Measurements from ENCODE around the gene OPRD1.
"Not testable (repeated sequence)": the region's sequence is repeated elsewhere in the genome, so short reads cannot be mapped to it uniquely, and the experiment has no call there.

OPRD1 gene

GRCh38 chr1:28789816-28790215, 22.2 kb upstream of the OPRD1 start (continued):
- no peak for TF ChIP-seq ZNF596 (tag by site-specific recombination; IDR thresholded peaks at IDR 0.05)
- TF ChIP-seq ZBTB26 (tag by site-specific recombination; optimal IDR thresholded peaks at IDR 0.05), result no peak

- H3K4me3 ChIP-seq (ENCODE audit: low read depth, low read length), result no peak overlapping the region
- H3K9me3 ChIP-seq (ENCODE audit: control insufficient read depth, insufficient read depth, low read depth, low read length), result no peaks in the 10 kb centered on the region
- H3K27ac ChIP-seq (ENCODE audit: extremely low read depth, low read depth, low read length), result no peak overlapping the region
- no peaks in the 10 kb centered on the region for H3K4me1 ChIP-seq (ENCODE audit: control insufficient read depth, insufficient read depth, low read length)
- H3K36me3 ChIP-seq (ENCODE audit: control insufficient read depth in 2 of 2, insufficient read depth in 1 of 2, low read length in 2 of 2), result no peaks in the 10 kb centered on the region
- POLR2A ChIA-PET, result interaction anchor here (1.4 kb wide), 1 partner anchor 15 kb away, joined by 3 read pairs; no protein-coding TSS in a partner anchor
- no peak for TF ChIP-seq ZBTB26 (tag by site-specific recombination; optimal IDR thresholded peaks at IDR 0.05)
- TF ChIP-seq ZNF248 (tag by site-specific recombination; IDR thresholded peaks at IDR 0.05), result no peak
- CTCF ChIA-PET, result interaction anchor here (0.6 to 1.5 kb wide), 4 partner anchors 34 to 232 kb away, joined by 3 to 4 read pairs (median 3); no protein-coding TSS in a partner anchor
Measured at GRCh38 chr1:28790377-28791035, 21.5 kb upstream of the OPRD1 start.

GRCh38 chr1:28791929-28792328, 20.0 kb upstream of the OPRD1 start:
- H3K9me3 ChIP-seq (ENCODE audit: control insufficient read depth, insufficient read depth, low read depth, low read length); H3K4me1 ChIP-seq (ENCODE audit: control insufficient read depth, insufficient read depth, low read length); H3K36me3 ChIP-seq (ENCODE audit: control insufficient read depth in 2 of 2, insufficient read depth in 1 of 2, low read length in 2 of 2); H3K27ac ChIP-seq (ENCODE audit: extremely low read depth, low read depth, low read length); H3K4me3 ChIP-seq (ENCODE audit: low read depth, low read length): not testable (repeated sequence)
- ChIA-PET CTCF (interaction anchor here (1.7 kb wide), 1 partner anchor 90 kb away, joined by 5 read pairs; no protein-coding TSS in a partner anchor), POLR2A (interaction anchor here (0.5 to 1.4 kb wide), 2 partner anchors 17 to 144 kb away, joined by 3 read pairs; partner anchors contain the start of gene RNU11)
- peak; percentile 97 for TF ChIP-seq ZNF121 (tag by site-specific recombination; IDR thresholded peaks at IDR 0.05)

GRCh38 chr1:28792644-28793121, 19.3 kb upstream of the OPRD1 start:
- ChIA-PET POLR2A (interaction anchor here (0.5 kb wide), 1 partner anchor 144 kb away, joined by 3 read pairs; the partner anchor contains the start of gene RNU11), CTCF (interaction anchor here (0.7 to 2.2 kb wide), 6 partner anchors 8 to 414 kb away, joined by 3 to 10 read pairs (median 6); no protein-coding TSS in a partner anchor)
- H3K9me3 ChIP-seq (ENCODE audit: control insufficient read depth, insufficient read depth, low read depth, low read length), result no peaks in the 10 kb centered on the region
- TF ChIP-seq ZNF274 (IDR thresholded peaks at IDR 0.05; ENCODE audit: low read length) (no peak), ZNF274 (tag by site-specific recombination; IDR thresholded peaks at IDR 0.05; ENCODE audit: borderline replicate concordance) (no peak), TRIM28 (IDR thresholded peaks at IDR 0.05; ENCODE audit: borderline replicate concordance, low read length) (peak; percentile 94), ZNF843 (tag by site-specific recombination; IDR thresholded peaks at IDR 0.05) (peak; percentile 65), ZNF664 (tag by site-specific recombination; IDR thresholded peaks at IDR 0.05) (no peak), ZFP37 (tag by site-specific recombination; IDR thresholded peaks at IDR 0.05) (no peak), GLIS1 (tag by site-specific recombination; IDR thresholded peaks at IDR 0.05) (peak; percentile 96), ZNF23 (tag by site-specific recombination; IDR thresholded peaks at IDR 0.05; ENCODE audit: borderline replicate concordance) (no peak), ZNF248 (tag by site-specific recombination; IDR thresholded peaks at IDR 0.05) (no peak), ZSCAN23 (tag by site-specific recombination; IDR thresholded peaks at IDR 0.05) (peak; percentile 44; the same call in 1 of the 2 replicates), ZIC2 (tag by site-specific recombination; IDR thresholded peaks at IDR 0.05) (peak; percentile 26; the same call in 1 of the 2 replicates), GFI1B (tag by site-specific recombination; IDR thresholded peaks at IDR 0.05) (no peak), ZNF184 (tag by site-specific recombination; IDR thresholded peaks at IDR 0.05) (no peak), ZSCAN16 (tag by site-specific recombination; IDR thresholded peaks at IDR 0.05) (no peak), CTCF (tag by site-specific recombination; IDR thresholded peaks at IDR 0.05) (no peak), ZNF837 (tag by site-specific recombination; IDR thresholded peaks at IDR 0.05) (no peak), ZNF214 (tag by site-specific recombination; IDR thresholded peaks at IDR 0.05; ENCODE audit: borderline replicate concordance) (no peak), ZBTB21 (tag by site-specific recombination; IDR thresholded peaks at IDR 0.05) (0 out of 2 replicates have a peak, but pooled peaks have one; percentile 20), ZEB2 (tag by site-specific recombination; IDR thresholded peaks at IDR 0.05) (peak; percentile 82), ATF2 (tag by site-specific recombination; IDR thresholded peaks at IDR 0.05; ENCODE audit: low read depth) (no peak), SP7 (tag by site-specific recombination; IDR thresholded peaks at IDR 0.05) (peak; percentile 74)

More at GRCh38 chr1:28792644-28793121, 19.3 kb upstream of the OPRD1 start:
- Histone ChIP-seq H3K4me3 (ENCODE audit: low read depth, low read length) (no peak overlapping the region), H3K27ac (ENCODE audit: extremely low read depth, low read depth, low read length) (no peak overlapping the region), H3K4me1 (ENCODE audit: control insufficient read depth, insufficient read depth, low read length) (no peaks in the 10 kb centered on the region), H3K36me3 (ENCODE audit: control insufficient read depth in 2 of 2, insufficient read depth in 1 of 2, low read length in 2 of 2) (no peaks in the 10 kb centered on the region)

All from HEK293 (cell line).